SU-DHL-6 (cell line): Measurements from ENCODE around the gene PFN3.

Experiments used
- H2AFZ ChIP-seq: fragments of 200-600 bp; sonication (generic); 2 replicates; pipeline ENCODE4 v1.6.1; 2014; ENCODE audit warnings: low read depth, mild to moderate bottlenecking, moderate library complexity, mixed read lengths, antibody characterized with exemption, low read length; ENCODE audit not compliant: severe bottlenecking
- H3F3A ChIP-seq: fragments of 200-600 bp; shearing (Covaris generic); 2 replicates; pipeline ENCODE4 v1.6.0; 2016; ENCODE audit warnings: antibody characterized with exemption, mild to moderate bottlenecking; ENCODE audit not compliant: insufficient read depth
- H3K27ac ChIP-seq: fragments of 200-600 bp; sonication (generic); 2 replicates; pipeline ENCODE4 v1.5.1; 2016; ENCODE audit warnings: low read depth, mild to moderate bottlenecking, low read length, moderate library complexity, mixed read lengths
- H3K27me3 ChIP-seq: fragments of 200-600 bp; sonication (generic), shearing (Covaris generic); 2 replicates; pipeline ENCODE4 v1.6.0; 2014; ENCODE audit warnings: mild to moderate bottlenecking, low read length
- H3K36me3 ChIP-seq: fragments of 200-600 bp; sonication (generic); 2 replicates; pipeline ENCODE4 v1.6.1; 2014; ENCODE audit warnings: mild to moderate bottlenecking, low read length, mixed read lengths
- H3K4me2 ChIP-seq: fragments of 300-600, 200-600 bp; shearing (Covaris generic), sonication (generic); 2 replicates; pipeline ENCODE4 v1.6.0; 2014; ENCODE audit warnings: low read length, low read depth, mild to moderate bottlenecking; ENCODE audit not compliant: poor library complexity, severe bottlenecking
- H3K4me3 ChIP-seq: fragments of 200-600 bp; sonication (generic); 2 replicates; pipeline ENCODE4 v1.5.1; 2014; ENCODE audit warnings: antibody characterized with exemption, low read length, mild to moderate bottlenecking, mixed read lengths; ENCODE audit not compliant: insufficient read depth, poor library complexity, severe bottlenecking
- H3K79me2 ChIP-seq: fragments of 200-600 bp; sonication (generic); 2 replicates; pipeline ENCODE4 v1.6.1; 2014; ENCODE audit warnings: mild to moderate bottlenecking, low read length, moderate library complexity; ENCODE audit not compliant: insufficient read depth
- H3K9ac ChIP-seq: fragments of 200-600 bp; sonication (generic); 2 replicates; pipeline ENCODE4 v1.7.0; 2014; ENCODE audit warnings: mild to moderate bottlenecking, low read length
- H3K9me2 ChIP-seq: fragments of 200-600 bp; sonication (generic); replicated peaks from 2 replicates; pipeline ENCODE4 v1.6.1; 2014; ENCODE audit warnings: low read length; ENCODE audit not compliant: insufficient read depth
- H3K9me3 ChIP-seq: fragments of 200-600 bp; sonication (generic); 2 replicates; pipeline ENCODE4 v1.6.1; 2014; ENCODE audit warnings: low read length, mixed read lengths; ENCODE audit not compliant: insufficient read depth
- H4K20me1 ChIP-seq: fragments of 200-600 bp; sonication (generic); 2 replicates; pipeline ENCODE4 v1.6.1; 2014; ENCODE audit warnings: low read depth, mild to moderate bottlenecking, antibody characterized with exemption, low read length, moderate library complexity, mixed read lengths
- CTCF ChIP-seq: fragments of 200-600 bp; sonication (generic); IDR thresholded peaks from one replicate; pipeline ENCODE4 v1.5.1; 2017; ENCODE audit warnings: antibody characterized with exemption, mild to moderate bottlenecking, low read length, moderate library complexity; ENCODE audit not compliant: insufficient read depth, poor library complexity, severe bottlenecking
- EZH2phosphoT487 ChIP-seq: fragments of 200-600 bp; sonication (generic), shearing (Covaris generic); conservative IDR thresholded peaks from 2 replicates; pipeline ENCODE4 v1.6.1; 2018; ENCODE audit warnings: mild to moderate bottlenecking, antibody characterized with exemption, low read length, moderate library complexity, mixed read lengths

The PFN3 gene

GRCh38 chr5:177355868-177356168 is 44.6 kb downstream of the PFN3 start:
- Histone ChIP-seq H3K27me3 (no peaks in the 10 kb centered on the region), H3K9me2 (no peaks in the 10 kb centered on the region), H2AFZ (no peak overlapping the region), H3K79me2 (peaks cover 5% of the 10 kb centered on the region), H3K27ac (no peak overlapping the region), H3K9ac (no peak overlapping the region), H3K4me3 (no peak overlapping the region), H3K36me3 (no peaks in the 10 kb centered on the region), H3K4me2 (no peak overlapping the region), H4K20me1 (no peaks in the 10 kb centered on the region; the same call in 1 of the 2 replicates), H3K9me3 (no peaks in the 10 kb centered on the region), H3F3A (peaks cover 7% of the 10 kb centered on the region)
- TF ChIP-seq EZH2phosphoT487, result no peak
- no peak for TF ChIP-seq CTCF

- TF ChIP-seq CTCF (no peak), EZH2phosphoT487 (no peak)
- H3K4me2 ChIP-seq, result no peak overlapping the region
- H2AFZ ChIP-seq, result no peak overlapping the region
- no peaks in the 10 kb centered on the region for H3K9me3 ChIP-seq
- peaks cover 7% of the 10 kb centered on the region for H3F3A ChIP-seq
- H3K79me2 ChIP-seq, result peaks cover 10% of the 10 kb centered on the region
- H3K9ac ChIP-seq, result no peak overlapping the region
- H3K4me3 ChIP-seq, result no peak overlapping the region
- H3K36me3 ChIP-seq, result no peaks in the 10 kb centered on the region
- H3K27ac ChIP-seq, result no peak overlapping the region
- H3K27me3 ChIP-seq, result no peaks in the 10 kb centered on the region
- H4K20me1 ChIP-seq, result no peaks in the 10 kb centered on the region; the same call in 1 of the 2 replicates
- H3K9me2 ChIP-seq, result no peaks in the 10 kb centered on the region
Observed at GRCh38 chr5:177355162-177355867, 45.1 kb downstream of the PFN3 start.

GRCh38 chr5:177354711-177355110 is 45.8 kb downstream of the PFN3 start:
- no peak overlapping the region for H3K9ac ChIP-seq
- H3K4me2 ChIP-seq, result no peak overlapping the region
- H3K36me3 ChIP-seq, result no peaks in the 10 kb centered on the region
- TF ChIP-seq EZH2phosphoT487 (no peak), CTCF (no peak)
- no peak overlapping the region for H3K27ac ChIP-seq
- no peaks in the 10 kb centered on the region for H3K9me3 ChIP-seq
- H2AFZ ChIP-seq, result no peak overlapping the region
- H4K20me1 ChIP-seq, result no peaks in the 10 kb centered on the region; the same call in 1 of the 2 replicates
- no peaks in the 10 kb centered on the region for H3K9me2 ChIP-seq
- H3K4me3 ChIP-seq, result no peak overlapping the region
- H3K27me3 ChIP-seq, result no peaks in the 10 kb centered on the region
- H3F3A ChIP-seq, result peaks cover 7% of the 10 kb centered on the region
- peaks cover 16% of the 10 kb centered on the region for H3K79me2 ChIP-seq
